ENCODE measurements around the gene CCDC146.
A peak's percentile ranks its signal among the peaks of the same experiment; 100 is the strongest.
"Not testable (repeated sequence)": the region's sequence is repeated elsewhere in the genome, so short reads cannot be mapped to it uniquely, and the experiment has no call there.

The CCDC146 gene

DNA sequence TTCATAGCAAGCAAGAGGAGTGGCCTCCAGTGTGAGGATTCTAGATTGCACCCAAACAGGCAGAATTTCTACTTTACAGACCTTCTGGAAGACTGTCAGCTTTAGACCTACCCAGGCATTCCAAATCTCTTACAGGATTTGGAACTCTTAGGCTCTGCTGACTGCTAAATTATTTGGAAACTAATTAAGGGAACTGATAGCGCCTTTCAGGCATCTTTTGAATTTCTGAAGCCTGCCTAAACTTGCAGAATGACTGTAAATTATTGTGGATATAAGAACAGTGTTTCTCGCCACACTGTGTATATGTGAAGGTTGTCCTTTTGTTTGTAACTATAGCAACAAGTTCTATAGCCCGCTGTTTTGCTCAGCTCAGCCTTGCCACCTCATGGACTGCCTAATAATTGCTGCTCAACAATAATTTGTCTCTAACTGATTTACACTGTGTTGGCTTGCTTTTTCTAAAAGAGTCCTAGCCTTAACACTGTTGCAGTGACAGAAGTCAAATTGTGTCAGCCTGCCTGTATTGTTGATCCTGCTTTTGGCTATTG, 32.6 kb downstream of the CCDC146 start:
- not testable (repeated sequence) for DNase-seq (ENCODE audit: low spot score)

GRCh38 chr7:77155601-77156377, 33.4 kb downstream of the CCDC146 start:
- DNase-seq (ENCODE audit: low spot score) = peak; percentile 44

- not testable (repeated sequence) for DNase-seq (ENCODE audit: low spot score)
These were observed 34.6 kb downstream of the CCDC146 start for GRCh38 chr7:77157034-77157433.

DNA sequence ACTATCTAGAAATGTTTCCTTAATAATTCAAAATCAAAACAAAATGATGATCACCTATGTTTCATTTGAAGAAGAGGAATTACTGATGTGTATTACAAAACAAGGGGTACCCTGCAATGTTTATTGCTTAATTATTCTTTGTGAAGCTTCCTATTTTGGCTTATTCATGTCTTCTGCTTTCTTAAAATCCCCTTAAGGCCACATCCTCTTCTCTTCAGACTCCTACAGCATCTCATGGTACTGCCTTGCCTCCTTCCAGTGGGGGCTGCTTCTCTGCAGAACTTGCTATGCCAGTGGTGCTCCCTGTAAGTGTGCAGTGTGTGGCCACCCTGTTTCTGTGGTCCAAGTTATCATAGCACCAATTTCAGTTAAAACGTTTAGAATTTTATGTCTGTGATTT, 35.0 kb downstream of the CCDC146 start:
- DNase-seq (ENCODE audit: low spot score) = peak; percentile 31

DNA sequence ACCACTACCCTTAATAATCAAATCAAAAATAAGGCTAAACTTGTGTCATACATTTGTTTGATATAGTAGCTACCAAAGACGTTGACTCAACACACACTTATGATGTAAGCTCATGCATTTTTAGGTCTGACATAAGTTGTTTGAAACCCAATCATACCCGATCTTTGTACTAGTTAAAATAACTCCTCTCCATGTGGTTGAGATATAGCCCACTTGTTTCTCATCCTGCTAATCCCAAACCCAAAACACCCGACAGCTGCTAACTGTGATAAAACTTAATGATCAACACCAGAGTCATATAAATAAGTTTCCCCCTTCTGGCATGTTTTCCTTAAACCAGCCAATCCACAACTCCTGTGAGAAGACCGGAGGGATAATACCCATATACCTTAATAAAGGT, 48.7 kb downstream of the CCDC146 start:
- DNase-seq (ENCODE audit: low spot score) = not testable (repeated sequence)

GRCh38 chr7:77172437-77173172, 50.2 kb downstream of the CCDC146 start:
- DNase-seq (ENCODE audit: low spot score) = not testable (repeated sequence)

GRCh38 chr7:77174418-77174817, 52.0 kb downstream of the CCDC146 start:
- not testable (repeated sequence) for DNase-seq (ENCODE audit: low spot score)

GRCh38 chr7:77175274-77175800, 52.9 kb downstream of the CCDC146 start:
- not testable (repeated sequence) for DNase-seq (ENCODE audit: low spot score)

DNA sequence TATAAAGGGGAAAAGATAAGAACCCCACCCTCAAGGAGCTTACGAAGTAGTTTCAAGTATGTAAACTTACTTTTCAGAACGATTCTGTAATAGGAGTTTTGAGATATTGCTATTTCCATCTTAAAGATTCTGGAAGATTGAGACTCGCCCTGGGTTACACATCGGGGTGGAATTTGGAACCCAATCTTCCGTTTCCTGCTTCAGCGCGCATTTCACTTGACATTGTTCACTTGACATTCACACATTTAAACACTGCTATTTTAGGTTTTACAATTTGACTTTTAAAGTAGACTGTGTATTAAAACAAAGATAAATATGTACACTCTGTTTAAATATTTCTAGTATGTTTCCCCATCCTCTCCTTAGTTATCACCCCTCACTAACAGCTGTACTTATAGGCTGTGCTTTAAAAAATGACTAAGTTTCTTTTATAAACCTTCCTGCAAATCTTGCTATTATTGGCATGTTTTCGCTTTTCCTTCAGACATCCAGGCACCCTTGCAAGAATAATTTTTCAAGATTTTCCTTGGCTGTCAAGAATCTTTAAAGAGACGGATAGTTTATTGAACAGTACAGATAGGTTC, 55.0 kb downstream of the CCDC146 start:
- DNase-seq (ENCODE audit: low spot score) = not testable (repeated sequence)

DNA sequence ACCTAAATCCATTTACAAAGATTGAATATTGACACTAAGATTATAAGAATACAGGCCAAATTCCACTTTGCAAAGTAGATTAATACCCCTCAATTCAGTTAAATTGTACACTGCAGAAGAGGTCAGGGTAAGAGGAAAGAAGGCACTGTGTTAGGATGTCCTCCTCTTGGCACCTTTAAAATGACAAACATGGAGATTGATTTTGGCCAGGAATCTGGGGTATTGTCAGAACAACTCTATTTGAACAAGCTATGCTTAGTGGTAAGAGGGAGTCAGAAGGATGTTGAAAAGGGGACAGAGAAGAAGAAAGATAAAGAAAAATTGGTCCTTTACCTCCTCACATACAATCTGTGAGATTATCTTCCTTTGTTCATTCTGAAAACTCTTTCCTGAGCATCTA, 55.6 kb downstream of the CCDC146 start:
- not testable (repeated sequence) for DNase-seq (ENCODE audit: low spot score)

DNA sequence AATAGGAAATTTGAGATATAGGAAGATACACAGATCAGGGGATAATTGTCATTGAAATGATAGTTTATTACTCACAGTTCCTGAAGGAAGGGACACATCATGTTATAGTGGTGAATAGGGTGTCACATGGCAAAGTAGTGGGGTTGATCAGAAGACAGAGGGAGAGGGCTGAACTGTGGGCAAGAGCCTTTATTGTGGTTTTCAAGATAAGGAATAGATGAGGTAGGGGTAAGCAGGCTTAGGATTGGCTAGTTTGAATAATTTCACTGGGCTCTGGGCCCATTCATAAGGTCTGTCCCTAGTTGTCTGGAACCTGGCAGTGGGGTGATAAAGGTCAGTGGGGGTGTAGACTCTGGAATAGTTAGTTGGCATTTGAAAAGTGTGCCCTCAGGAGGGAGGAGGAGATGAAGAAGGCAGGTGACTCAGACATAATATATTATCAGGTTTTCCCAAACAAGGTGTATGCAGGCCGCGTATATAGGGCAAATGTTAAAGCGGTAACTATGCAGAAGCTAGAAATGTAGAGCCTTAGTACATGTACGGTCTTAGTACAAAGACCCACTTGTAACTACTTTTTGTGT, 58.7 kb downstream of the CCDC146 start:
- DNase-seq (ENCODE audit: low spot score) = no peak

DNA sequence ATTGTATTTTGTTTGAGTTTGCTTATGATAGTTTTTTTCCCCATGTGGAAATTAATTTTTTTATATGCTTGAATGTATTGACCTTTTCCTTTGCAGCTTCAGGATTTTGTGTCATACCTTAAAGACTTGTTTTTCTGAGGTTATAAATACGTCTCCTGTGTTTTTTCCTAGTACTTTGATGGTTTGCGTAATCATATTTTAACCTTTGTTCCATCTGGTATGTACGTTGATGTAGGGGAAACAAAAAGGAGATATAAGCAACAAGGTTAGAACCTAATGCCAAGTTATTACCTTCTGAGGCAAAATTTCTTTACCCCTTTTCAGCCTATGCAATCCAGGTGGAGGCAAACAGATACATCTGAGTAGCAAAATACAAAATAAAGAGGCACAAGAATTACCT, 59.3 kb downstream of the CCDC146 start:
- no peak for DNase-seq (ENCODE audit: low spot score)

GRCh38 chr7:77182261-77182660, 59.8 kb downstream of the CCDC146 start:
- no peak for DNase-seq (ENCODE audit: low spot score)

DNA sequence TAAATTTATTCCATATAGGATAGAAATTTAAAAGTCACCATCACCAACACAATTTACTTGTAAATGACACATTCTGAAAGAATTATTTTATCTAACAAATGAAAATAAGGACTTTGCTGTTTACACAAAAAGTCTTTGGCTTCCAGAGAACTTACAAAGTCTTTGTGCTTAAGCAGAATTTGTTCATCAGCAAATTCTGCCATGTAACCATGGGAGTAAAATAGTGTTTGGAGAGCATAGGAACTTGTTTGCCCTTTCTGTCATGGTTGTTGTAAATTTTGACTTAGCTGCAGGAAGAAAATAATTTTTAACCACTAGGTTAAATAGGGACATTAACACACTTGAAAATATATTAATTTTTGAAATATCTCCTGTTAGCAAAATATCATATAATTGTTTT, 62.0 kb downstream of the CCDC146 start:
- no peak for DNase-seq (ENCODE audit: low spot score)

- no peak for DNase-seq (ENCODE audit: low spot score)
These were observed 62.6 kb downstream of the CCDC146 start for GRCh38 chr7:77184990-77185389.

DNA sequence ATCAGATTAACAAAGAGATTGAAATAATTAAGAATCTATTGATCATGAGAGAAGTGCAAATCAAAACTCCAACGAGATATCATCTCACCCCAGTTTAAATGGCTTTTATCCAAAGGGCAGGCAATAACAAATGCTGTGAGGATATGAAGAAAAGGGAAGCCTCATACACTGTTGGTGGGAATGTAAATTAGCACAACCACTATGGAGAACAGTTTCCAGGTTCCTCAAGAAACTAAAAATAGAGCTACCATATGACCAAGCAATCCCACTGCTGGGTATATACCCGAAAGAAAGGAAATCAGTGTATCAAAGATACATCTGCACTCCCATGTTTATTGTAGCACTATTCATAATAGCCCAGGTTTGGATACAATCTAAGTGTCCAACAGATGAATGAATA, 63.5 kb downstream of the CCDC146 start:
- no peak for DNase-seq (ENCODE audit: low spot score)

DNA sequence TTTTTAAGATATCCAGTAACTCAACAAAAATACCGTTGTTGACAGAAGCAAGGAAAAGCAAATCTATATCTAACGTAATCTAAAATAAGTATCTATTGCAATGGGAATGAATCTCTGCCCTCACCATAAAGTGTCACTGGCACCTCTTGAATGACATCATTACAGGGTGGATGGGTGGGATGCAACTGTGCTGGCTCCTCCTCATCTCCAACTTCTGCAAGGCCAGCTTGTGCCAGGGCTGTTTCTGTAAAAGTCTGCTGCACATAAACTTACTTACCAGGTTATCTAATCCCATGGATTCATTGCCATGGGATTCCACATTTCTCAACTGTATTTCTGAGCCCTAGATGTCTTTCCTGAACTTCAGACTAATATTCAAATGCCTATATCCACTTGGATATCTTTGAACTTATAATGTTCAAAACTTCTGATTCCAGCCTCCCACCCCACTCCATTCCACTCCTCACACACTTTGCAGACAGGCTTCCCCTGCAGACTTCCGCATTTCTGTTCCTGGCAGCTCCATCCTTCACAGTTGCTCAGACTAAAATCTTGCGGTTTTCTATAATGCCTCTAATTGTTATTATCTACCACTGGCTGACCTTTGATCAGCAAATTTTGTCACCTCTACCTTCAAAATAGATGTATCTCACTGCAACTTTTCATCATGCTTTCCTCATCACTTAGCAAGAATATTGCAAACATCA, 66.5 kb downstream of the CCDC146 start:
- DNase-seq (ENCODE audit: low spot score) = no peak

GRCh38 chr7:77197141-77197540, 74.7 kb downstream of the CCDC146 start:
- no peak for DNase-seq (ENCODE audit: low spot score)

DNA sequence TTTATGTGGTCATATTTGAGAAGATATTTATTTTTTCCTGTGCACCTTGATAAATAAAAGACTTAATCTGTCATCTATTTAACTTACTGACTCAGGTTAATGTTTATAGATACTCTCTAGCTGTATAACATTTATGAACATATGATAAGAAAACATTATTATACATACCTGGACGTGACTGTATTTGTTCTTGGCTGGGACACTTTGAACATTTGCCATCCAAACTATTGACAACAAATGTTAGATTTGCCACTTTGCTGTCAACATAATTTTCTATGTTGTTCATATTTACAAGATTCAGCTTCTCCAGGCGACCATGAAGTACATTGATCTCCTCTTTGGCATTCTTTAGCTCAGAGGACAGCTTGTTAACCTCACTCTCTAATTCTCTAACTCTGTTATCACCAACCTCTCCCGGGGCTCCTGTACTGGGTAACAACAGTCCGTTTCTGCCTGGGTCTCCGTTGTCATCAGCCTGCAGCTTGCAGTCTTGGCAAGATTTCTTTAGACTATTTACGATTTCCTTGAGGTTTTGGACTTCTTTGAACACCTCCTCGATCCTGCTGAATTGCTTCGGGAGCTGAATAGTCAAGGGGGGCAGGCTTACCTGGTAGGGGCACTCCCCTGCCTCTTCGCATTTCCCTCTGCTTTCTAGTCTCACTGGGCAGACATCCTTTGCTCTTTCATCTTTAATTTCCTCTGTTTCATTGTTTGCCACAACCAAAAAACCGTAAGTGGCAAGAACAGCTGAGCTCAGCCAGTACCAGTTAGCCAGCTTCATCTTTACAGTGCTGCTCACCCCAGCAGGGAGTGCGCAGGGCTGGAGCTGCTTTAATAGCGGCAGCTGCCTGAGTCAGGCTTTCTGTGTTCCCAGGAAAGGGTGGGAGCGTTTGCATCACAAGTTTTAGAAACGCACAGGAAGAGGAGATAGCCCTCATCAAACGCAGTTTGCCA, 76.9 kb downstream of the CCDC146 start, which contains the start of gene FGL2:
Gene FGL2 (minus strand): TSS at position 807 of the 954 bp plus-strand sequence. CDS start 26 bp downstream, at position 781.
- DNase-seq (ENCODE audit: low spot score) = peak; percentile 30

- DNase-seq (ENCODE audit: low spot score) = no peak
These were observed 78.1 kb downstream of the CCDC146 start for GRCh38 chr7:77200542-77200941.
